KMS-11 (cell line): ENCODE results near the gene TMEM9B.

ENCODE experiments used
- H2AFZ ChIP-seq: fragments of 200-600 bp; sonication (generic); 2 replicates; pipeline ENCODE4 v1.6.1; 2016; ENCODE audit warnings: antibody characterized with exemption, mixed run types, low read depth
- H3K27ac ChIP-seq: fragments of 200-600 bp; sonication (generic); 2 replicates; pipeline ENCODE4 v1.6.1; 2016; ENCODE audit warnings: mild to moderate bottlenecking, mixed run types
- H3K27me3 ChIP-seq: fragments of 200-600 bp; sonication (generic); 2 replicates; pipeline ENCODE4 v1.6.1; 2017; ENCODE audit warnings: mild to moderate bottlenecking, low read depth, mixed run types, moderate library complexity; ENCODE audit not compliant: insufficient read depth
- H3K36me3 ChIP-seq: fragments of 200-600 bp; sonication (generic); 2 replicates; pipeline ENCODE4 v1.6.1; 2017; ENCODE audit warnings: mild to moderate bottlenecking, mixed run types; ENCODE audit not compliant: insufficient read depth
- H3K4me1 ChIP-seq: fragments of 200-600 bp; sonication (generic); 2 replicates; pipeline ENCODE4 v1.6.1; 2016; ENCODE audit warnings: mild to moderate bottlenecking, low read depth, mixed run types; ENCODE audit not compliant: poor library complexity, severe bottlenecking
- H3K4me2 ChIP-seq: fragments of 200-600 bp; sonication (generic); 2 replicates; pipeline ENCODE4 v1.7.0; 2016; ENCODE audit warnings: mild to moderate bottlenecking, mixed run types
- H3K4me3 ChIP-seq: fragments of 200-600 bp; sonication (generic); IDR thresholded peaks from 2 replicates; pipeline ENCODE4 v1.6.1; 2017; ENCODE audit warnings: low read depth, low read length, mixed read lengths; ENCODE audit not compliant: insufficient read depth
- H3K79me2 ChIP-seq: fragments of 200-600 bp; sonication (generic); 2 replicates; pipeline ENCODE4 v1.6.1; 2016; ENCODE audit warnings: low read depth, mixed run types; ENCODE audit not compliant: insufficient read depth
- H3K9ac ChIP-seq: fragments of 200-600 bp; sonication (generic); 2 replicates; pipeline ENCODE4 v1.6.1; 2016; ENCODE audit warnings: mild to moderate bottlenecking, mixed run types
- H4K20me1 ChIP-seq: fragments of 200-600 bp; sonication (generic); 2 replicates; pipeline ENCODE4 v1.6.1; 2016; ENCODE audit warnings: mild to moderate bottlenecking, mixed run types; ENCODE audit not compliant: insufficient read depth
- CTCF ChIP-seq: fragments of 200-600 bp; sonication (generic); conservative IDR thresholded peaks from 2 replicates; pipeline ENCODE4 v1.6.1; 2017; ENCODE audit warnings: low read depth, mild to moderate bottlenecking, antibody characterized with exemption, low read length, moderate library complexity, mixed read lengths

Gene TMEM9B

DNA sequence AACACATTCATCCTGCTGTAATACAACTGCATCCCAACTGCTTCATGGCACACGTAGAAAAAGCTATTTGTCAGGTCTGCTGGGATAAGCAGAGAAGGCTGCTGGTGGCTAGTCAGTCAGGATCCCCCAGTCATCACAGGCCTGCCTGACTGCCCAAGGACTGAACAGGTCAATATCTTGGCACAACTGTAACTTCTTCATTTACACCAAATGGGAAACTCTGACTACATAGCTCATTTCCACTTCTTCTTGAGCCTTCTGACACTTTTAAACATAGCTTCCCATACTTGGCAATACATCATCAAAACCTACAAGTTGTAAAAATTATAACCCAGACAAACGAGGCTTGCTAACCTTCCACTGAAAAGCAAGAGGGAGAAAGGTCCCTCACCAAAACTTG is 2.8 kb downstream of the TMEM9B start:
- Histone ChIP-seq H3K4me3 (no peak overlapping the region), H4K20me1 (no peaks in the 10 kb centered on the region), H3K9ac (no peak overlapping the region), H3K27ac (no peak overlapping the region), H2AFZ (no peak overlapping the region), H3K79me2 (peaks cover 33% of the 10 kb centered on the region; the same call in 1 of the 2 replicates), H3K4me2 (no peak overlapping the region), H3K36me3 (no peaks in the 10 kb centered on the region), H3K27me3 (no peaks in the 10 kb centered on the region), H3K4me1 (peaks cover 49% of the 10 kb centered on the region)
- no peak for TF ChIP-seq CTCF

DNA sequence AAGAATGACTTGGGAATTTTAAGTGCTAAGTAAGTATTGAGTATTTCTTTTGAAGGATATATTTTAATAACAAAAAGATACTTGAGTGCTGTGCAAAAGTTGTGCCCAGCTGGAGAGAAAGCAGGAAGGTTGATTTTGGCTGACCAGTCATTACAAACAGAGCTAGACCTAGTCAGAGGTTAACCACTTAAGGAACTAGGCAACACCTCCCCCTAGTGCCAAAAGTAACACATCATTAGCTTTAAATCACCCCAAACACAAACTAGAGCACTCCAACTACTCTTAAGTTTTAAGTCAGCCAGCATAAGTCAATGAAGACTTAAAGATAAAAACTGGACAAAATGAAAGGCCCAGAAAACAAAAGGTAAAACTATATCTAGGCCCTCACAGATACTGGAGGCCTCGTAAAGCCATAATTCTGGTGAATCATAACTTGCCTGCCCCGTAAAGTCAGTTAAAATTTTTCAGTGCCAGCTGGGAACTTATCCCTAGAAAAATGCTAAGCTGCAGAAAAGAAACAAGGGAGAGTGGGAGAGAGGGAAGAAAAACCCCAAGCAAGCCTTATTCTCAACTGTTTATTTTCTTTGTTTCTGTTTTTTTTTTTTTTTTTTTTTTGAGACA is 4.6 kb downstream of the TMEM9B start:
- H3K9ac ChIP-seq = no peak overlapping the region
- peaks cover 33% of the 10 kb centered on the region; the same call in 1 of the 2 replicates for H3K79me2 ChIP-seq
- H2AFZ ChIP-seq = no peak overlapping the region
- H3K36me3 ChIP-seq = 0 out of 2 replicates have a peak, but pooled peaks cover 4% of the 10 kb centered on the region
- H4K20me1 ChIP-seq = no peaks in the 10 kb centered on the region
- H3K4me2 ChIP-seq = no peak overlapping the region; the same call in 1 of the 2 replicates
- H3K27ac ChIP-seq = no peak overlapping the region
- peak; percentile 75 for TF ChIP-seq CTCF
- no peak overlapping the region for H3K4me3 ChIP-seq
- no peaks in the 10 kb centered on the region for H3K27me3 ChIP-seq
- peaks cover 44% of the 10 kb centered on the region for H3K4me1 ChIP-seq

- Histone ChIP-seq H3K9ac (no peak overlapping the region), H3K4me2 (no peak overlapping the region), H3K36me3 (0 out of 2 replicates have a peak, but pooled peaks cover 4% of the 10 kb centered on the region), H2AFZ (no peak overlapping the region), H3K4me3 (no peak overlapping the region), H3K27me3 (no peaks in the 10 kb centered on the region), H3K79me2 (peaks cover 14% of the 10 kb centered on the region; the same call in 1 of the 2 replicates), H4K20me1 (no peaks in the 10 kb centered on the region), H3K27ac (no peak overlapping the region), H3K4me1 (peaks cover 29% of the 10 kb centered on the region)
- no peak for TF ChIP-seq CTCF
Measured at GRCh38 chr11:8956860-8957259, 7.4 kb downstream of the TMEM9B start.

DNA sequence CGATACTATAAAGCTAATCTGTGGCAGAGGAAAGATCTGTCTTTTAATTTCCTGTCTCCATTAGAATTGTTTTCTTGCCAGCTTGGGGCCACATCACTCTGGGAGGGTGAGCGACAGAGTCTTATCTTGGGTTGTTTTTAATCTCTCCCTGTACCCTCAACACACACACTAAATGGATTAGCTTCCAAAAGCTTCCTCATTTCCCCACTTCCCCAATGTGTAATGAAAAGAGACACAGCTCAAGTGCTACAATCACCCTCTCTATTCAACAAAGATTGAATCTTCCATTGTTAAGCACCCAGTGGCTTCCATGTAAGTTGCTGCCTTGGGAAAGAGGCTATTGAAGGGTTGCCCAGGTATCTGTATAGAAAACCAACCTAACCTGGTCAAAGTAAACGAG is 15.4 kb downstream of the TMEM9B start:
- TF ChIP-seq CTCF = no peak
- Histone ChIP-seq H3K27me3 (no peaks in the 10 kb centered on the region), H3K4me2 (no peak overlapping the region), H3K4me3 (no peak overlapping the region), H2AFZ (no peak overlapping the region), H3K27ac (no peak overlapping the region), H3K79me2 (no peaks in the 10 kb centered on the region), H4K20me1 (no peaks in the 10 kb centered on the region), H3K36me3 (no peaks in the 10 kb centered on the region), H3K4me1 (peaks cover 28% of the 10 kb centered on the region), H3K9ac (no peak overlapping the region)
